NCI-H2196 (cell line): ENCODE results near the gene LIG4.
"Not testable (repeated sequence)": the region's sequence is repeated elsewhere in the genome, so short reads cannot be mapped to it uniquely, and the experiment has no call there.

ENCODE experiments used
- DNase-seq: peaks from one replicate; lab custom pipeline; 2025; ENCODE audit not compliant: unreplicated experiment; lab: John Stamatoyannopoulos, UW

The LIG4 gene

GRCh38 chr13:108215436-108215835 is at the start of gene LIG4:
Gene LIG4 (minus strand): TSS chr13:108215536. CDS start chr13:108211268, 4,268 bp downstream.
- peak; percentile 80 for DNase-seq

DNA sequence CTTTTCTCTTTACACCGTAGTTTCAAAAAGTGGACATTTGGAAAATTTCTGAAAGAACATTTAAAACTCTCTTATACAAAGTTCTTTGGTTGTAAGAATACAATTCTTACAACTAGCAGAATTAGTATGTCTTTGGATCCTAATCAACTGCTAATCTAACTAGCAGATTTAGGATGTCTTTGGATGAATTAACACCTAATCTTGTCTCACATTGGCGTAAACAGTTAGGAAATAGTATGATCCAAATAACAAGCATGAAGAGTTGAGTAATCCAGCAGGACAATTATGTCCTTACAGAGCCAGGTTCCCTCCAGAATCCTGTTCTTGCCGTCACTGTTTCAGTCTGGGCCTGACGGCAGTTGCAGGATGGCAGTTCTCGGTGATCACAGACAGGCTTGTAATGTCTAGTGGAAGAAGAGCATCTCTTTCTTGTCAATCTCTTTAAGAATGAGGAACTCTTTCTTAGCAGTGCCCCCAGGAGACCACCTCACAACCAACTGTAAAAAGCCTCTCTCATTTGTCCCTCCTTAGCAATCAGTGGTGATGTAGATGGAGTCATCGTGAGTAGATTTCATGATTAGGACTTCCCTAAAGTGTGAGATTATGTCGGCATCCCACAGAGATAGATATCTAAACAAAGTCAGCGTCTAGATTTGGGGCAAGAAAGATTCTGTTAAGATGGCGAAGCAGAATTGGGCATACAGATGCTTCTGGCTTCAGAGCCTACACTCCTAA is 48.5 kb upstream of the LIG4 start:
- DNase-seq = no peak

DNA sequence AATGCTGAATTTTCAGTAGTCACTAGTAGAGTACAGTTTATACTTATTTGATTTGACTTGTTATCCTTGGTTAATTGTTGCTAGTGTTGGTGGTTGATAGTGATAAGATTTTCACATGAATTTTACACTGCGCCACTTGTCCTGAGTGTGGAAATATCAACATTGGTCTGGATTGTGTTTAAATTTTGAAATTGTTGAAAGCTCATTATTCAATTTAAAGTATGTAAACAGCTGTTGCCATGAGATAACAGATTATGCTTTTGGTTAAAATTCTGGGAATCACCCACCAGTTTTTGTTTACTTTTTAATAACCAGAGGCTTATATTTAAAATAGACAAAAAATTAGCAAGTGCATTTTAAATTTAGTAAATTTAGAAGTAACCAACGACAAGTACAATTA is 41.9 kb upstream of the LIG4 start:
- no peak for DNase-seq

- no peak for DNase-seq
Observed at GRCh38 chr13:108249150-108249549, 33.8 kb upstream of the LIG4 start.

GRCh38 chr13:108230377-108230776 is 15.0 kb upstream of the LIG4 start:
- no peak for DNase-seq

GRCh38 chr13:108227651-108228272 is 12.4 kb upstream of the LIG4 start:
- DNase-seq = peak; percentile 18

GRCh38 chr13:108226184-108226583 is 10.8 kb upstream of the LIG4 start:
- DNase-seq = no peak

DNA sequence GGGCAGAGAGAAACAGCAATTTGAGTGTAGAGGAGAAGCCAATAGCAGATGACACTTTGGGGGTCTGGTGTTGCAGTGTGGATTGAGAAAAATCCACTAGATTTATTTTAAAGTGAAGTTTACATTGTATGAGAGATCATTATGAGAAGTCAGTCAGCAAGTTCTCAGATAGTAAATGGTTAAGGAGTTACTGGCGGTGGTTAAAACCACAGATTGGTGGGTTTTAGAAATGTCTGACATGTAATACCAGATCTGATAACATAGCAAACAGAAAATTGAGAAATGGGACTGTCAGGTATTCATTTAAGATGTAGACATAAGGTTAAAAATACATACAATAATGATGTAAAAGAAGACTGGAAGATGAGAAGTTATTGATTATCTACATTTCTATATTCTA is 10.1 kb upstream of the LIG4 start:
- no peak for DNase-seq

GRCh38 chr13:108223687-108224503 is 8.6 kb upstream of the LIG4 start:
- no peak for DNase-seq

GRCh38 chr13:108220041-108220440 is 4.7 kb upstream of the LIG4 start:
- peak; percentile 2 for DNase-seq

- DNase-seq = peak; percentile 77
Observed at GRCh38 chr13:108218044-108218974, 3.0 kb upstream of the LIG4 start, which contains the start of gene ABHD13. Gene ABHD13 (plus strand): TSS chr13:108218392. CDS start chr13:108229219, 10,827 bp downstream.

- not testable (repeated sequence) for DNase-seq
Observed at GRCh38 chr13:108217307-108218043, 2.1 kb upstream of the LIG4 start.

- DNase-seq = no peak
Observed at GRCh38 chr13:108214441-108215271, 680 bp downstream of the LIG4 start.

- DNase-seq = no peak
Observed at GRCh38 chr13:108213946-108214345, 1.4 kb downstream of the LIG4 start.

DNA sequence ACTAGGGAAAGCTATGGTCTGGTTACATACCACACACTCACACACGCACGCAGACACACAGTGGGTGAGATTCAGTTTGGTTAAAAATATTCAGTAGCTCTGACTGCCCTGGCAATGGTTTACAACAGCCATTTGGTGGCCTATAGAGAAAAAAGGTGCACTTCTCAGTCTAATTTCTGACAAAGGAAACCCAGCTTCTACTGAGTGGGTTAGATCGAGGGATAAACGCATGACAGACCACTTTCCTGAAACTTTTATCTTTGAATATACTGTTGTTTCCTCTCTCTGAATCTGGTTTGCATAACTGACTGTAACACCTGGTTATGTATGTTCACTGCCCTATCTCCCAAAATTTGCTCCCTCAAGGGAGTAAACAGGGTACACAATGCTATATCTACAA is 2.5 kb downstream of the LIG4 start:
- DNase-seq = no peak

- DNase-seq = no peak
Observed at GRCh38 chr13:108210551-108210950, 4.8 kb downstream of the LIG4 start.

GRCh38 chr13:108200781-108201398 is 14.4 kb downstream of the LIG4 start:
- DNase-seq = no peak

- DNase-seq = no peak
Observed at GRCh38 chr13:108195861-108196260, 19.5 kb downstream of the LIG4 start.

- DNase-seq = no peak
Observed at GRCh38 chr13:108195146-108195545, 20.2 kb downstream of the LIG4 start.
